ENCODE results near the gene MMP21.

DNA sequence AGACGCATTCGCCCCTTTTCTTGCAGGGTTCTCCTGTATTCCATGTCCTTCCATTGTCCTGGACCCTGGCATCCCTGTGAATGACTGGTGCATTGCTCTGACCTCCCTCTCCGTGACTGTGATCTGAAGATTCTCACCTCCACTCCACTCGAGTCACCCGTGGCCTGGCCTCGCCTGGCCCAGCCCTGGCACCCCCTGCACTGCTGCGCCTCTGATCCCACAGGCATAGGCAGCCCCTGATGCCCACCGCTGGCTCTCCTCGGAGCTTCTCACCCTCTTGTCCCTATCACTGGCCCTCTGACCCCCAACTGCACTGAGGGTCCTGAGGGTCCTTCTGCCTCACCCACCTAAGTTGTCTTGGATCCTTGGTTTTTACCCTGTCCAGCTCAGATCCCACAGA is 2.2 kb upstream of the MMP21 start:
- TF ChIP-seq, protein P1, sequence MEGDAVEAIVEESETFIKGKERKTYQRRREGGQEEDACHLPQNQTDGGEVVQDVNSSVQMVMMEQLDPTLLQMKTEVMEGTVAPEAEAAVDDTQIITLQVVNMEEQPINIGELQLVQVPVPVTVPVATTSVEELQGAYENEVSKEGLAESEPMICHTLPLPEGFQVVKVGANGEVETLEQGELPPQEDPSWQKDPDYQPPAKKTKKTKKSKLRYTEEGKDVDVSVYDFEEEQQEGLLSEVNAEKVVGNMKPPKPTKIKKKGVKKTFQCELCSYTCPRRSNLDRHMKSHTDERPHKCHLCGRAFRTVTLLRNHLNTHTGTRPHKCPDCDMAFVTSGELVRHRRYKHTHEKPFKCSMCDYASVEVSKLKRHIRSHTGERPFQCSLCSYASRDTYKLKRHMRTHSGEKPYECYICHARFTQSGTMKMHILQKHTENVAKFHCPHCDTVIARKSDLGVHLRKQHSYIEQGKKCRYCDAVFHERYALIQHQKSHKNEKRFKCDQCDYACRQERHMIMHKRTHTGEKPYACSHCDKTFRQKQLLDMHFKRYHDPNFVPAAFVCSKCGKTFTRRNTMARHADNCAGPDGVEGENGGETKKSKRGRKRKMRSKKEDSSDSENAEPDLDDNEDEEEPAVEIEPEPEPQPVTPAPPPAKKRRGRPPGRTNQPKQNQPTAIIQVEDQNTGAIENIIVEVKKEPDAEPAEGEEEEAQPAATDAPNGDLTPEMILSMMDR (IDR thresholded peaks at IDR 0.05) = no peak
- TF ChIP-seq POLR2A (IDR thresholded peaks at IDR 0.05) = no peak
